ENCODE data around the gene KRTAP12-2.
"Not testable (repeated sequence)": the region's sequence is repeated elsewhere in the genome, so short reads cannot be mapped to it uniquely, and the experiment has no call there.

KRTAP12-2 gene

DNA sequence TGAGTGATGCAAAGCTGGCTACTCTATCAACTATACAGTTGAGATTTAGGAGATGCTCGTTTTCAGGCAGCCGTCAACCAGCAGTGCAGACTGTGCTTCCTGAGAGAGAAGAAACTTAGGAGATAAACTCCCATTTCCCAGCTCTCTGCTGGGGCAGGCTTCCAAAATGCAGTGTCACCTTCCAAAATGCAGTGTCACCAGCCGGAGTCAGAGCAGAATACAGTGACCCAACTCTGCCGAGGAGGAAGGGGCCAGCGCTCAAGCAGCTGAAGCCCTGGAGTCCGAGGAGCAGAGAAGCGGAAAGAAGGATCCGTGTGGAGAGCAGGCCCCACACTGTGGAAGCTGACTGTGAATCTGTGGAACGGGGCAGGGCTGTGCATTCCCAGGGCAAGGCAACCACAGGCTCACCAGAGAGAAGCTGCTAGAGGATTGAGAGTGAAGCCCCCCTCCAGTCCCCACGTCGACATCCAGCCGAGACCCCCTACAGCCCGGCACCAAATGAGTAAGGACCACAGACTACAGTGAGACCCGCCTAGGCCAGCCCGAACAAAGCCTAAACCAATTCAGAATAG, 15.9 kb upstream of the KRTAP12-2 start:
- no peak for DNase-seq

DNA sequence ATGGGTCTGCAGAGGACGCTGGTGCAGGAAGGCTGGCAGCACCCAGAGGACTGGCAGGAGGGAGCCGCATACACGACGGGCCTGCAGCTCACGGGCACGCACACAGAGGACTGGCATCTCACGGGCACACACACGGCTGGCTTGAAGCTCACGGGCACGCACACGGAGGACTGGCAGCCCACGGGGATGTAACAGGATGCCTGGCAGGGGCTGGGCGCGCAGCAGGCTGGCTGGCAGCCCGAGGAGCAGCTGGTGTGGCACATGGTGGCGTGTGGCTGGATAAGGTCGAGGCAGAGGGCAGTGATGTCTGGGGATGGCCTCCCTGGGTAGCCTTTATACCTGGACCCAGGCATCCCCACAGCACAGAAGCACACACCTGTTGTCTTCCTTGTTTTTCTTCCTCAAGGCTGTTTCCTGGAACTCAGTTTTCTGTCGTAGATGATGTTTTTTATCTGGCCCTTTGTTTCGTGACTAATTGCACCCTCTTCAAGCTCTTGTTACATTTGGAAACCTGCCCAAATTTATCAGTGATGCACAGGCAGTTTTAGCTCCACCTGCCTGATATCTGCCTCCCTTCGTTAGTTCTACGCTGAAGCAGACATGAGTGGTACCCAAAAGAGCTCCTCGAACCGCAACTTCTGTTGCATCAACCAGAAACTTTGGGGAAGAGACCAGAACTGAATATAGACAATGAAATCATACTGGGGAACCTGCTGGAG, 15.3 kb upstream of the KRTAP12-2 start, which contains the start of gene KRTAP12-1:
Gene KRTAP12-1, minus strand, starts transcription at position 303 of the 719 bp plus-strand sequence. Its CDS starts 40 bp downstream, at position 263.
- DNase-seq = no peak

- no peak for DNase-seq
Observed at GRCh38 chr21:44681152-44681551, 14.4 kb upstream of the KRTAP12-2 start.

DNA sequence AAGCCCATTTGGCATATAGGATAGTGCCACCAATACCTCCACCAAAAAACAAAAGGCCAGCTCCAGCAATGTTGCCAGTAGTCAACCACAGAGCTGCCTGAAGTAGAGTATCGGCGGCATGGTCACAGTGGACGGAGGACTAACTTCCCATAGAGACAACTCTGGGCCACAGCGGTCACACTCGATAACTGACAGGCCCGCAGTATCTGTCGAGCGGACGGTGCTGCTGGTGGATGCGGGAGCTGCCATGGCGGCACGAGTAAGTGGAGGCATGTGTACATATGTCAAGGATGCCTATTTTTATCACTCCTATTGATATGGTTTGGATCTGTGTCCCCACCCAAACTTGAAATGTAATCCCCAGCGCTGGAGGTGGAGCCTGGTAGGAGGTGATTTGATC, 11.2 kb upstream of the KRTAP12-2 start:
- DNase-seq = no peak

DNA sequence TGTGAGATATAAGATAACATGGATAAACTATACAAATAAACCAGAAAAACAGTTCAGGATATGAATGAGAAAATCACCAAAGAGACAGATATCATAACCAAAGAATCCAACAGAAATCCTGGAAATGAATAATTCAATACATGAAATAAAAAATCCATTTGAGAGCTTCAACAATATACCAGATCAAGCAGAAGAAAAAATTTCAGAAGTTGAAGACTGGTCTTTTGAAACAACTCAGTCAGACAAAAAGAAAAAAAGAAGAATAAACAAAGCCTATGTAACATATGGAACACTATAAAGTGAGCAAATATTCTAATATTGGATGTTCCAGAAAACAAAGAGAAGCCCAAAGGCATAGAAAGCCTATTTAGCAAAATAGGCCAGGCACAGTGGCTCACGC, 5.2 kb upstream of the KRTAP12-2 start:
- DNase-seq = no peak

- no peak for DNase-seq
Observed at GRCh38 chr21:44670642-44671432, 4.1 kb upstream of the KRTAP12-2 start.

GRCh38 chr21:44667612-44668011, 885 bp upstream of the KRTAP12-2 start:
- no peak for DNase-seq

GRCh38 chr21:44664691-44665090, 2.0 kb downstream of the KRTAP12-2 start:
- DNase-seq = no peak

GRCh38 chr21:44661567-44661966, 5.2 kb downstream of the KRTAP12-2 start:
- not testable (repeated sequence) for DNase-seq

- no peak for DNase-seq
Observed at GRCh38 chr21:44658913-44659595, 7.7 kb downstream of the KRTAP12-2 start.

DNA sequence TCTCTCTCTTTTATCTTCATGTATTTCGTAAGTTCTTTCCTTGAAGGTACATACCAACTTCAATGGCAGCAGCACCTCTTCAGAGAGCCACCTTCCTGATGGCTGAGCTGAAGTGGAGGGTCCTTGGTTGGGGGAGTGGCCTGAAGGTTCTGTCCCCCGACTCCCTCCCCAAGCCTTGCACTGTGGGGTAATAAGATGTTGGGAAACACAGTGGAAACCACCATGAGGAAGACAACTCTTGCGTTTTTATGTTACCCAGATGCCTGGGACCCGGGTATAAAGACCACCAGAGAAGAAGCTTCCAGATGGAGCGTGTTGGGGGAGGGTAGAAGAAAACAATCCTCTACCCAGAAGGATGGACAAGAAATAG, 8.2 kb downstream of the KRTAP12-2 start:
- no peak for DNase-seq

GRCh38 chr21:44657635-44658540, 8.8 kb downstream of the KRTAP12-2 start, which contains the start of gene KRTAP12-3:
TSS of gene KRTAP12-3 (plus strand) at chr21:44657932. CDS start at chr21:44657980, 48 bp downstream.
- DNase-seq = no peak

GRCh38 chr21:44656868-44657267, 9.9 kb downstream of the KRTAP12-2 start:
- no peak for DNase-seq

DNA sequence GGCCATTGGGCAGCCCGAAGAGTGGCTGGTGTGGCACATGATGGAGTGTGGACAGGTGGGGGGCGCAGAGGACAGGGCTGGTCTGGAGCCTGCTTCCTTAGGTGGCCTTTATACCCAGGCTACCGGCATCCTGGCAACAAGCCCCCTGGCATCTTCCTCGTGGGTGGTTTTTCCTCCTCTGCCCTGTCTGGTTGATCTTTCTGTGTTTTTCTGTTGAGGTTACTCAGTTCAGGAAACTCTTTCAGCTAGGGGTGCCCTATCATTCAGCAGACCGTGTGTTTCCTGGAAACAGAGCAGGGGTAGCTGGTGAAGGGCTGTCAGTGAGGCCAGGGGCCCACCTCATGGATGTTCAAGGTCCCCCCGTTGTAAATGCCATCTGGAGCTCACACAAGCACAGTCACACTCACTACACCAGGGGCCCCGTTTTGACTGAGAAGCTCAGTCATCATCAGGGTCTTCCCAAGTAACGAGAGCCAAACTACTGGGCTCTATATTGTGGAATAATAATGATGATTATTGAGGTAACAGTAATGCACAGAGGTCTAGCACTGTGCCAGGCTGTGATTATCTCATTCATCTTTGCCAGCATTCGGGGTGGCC, 12.1 kb downstream of the KRTAP12-2 start, which contains the start of gene KRTAP12-4:
Gene KRTAP12-4, minus strand, starts transcription at position 84 of the 600 bp plus-strand sequence. Its CDS starts 45 bp downstream, at position 39.
- no peak for DNase-seq

GRCh38 chr21:44653656-44654575, 12.8 kb downstream of the KRTAP12-2 start:
- no peak for DNase-seq

DNA sequence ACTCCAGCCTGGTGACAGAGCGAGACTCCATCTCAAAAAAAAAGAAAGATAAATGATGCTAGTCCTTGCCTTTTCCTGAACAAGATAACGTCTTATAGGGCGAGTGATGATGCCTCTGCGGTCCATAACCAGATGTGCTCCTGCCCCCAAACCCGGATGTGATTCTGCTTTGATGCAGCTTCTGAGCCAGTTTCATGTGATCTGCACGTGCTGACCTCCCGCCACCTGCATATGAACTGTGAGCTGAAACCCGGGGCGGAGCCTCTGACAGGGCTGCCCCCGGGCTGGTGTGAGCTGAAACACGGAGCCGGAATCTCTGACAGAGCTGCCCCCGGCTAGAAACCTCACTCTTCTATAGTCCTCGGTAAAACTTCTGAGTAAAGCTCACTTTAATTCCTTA, 13.6 kb downstream of the KRTAP12-2 start:
- DNase-seq = no peak

GRCh38 chr21:44650973-44651675, 15.6 kb downstream of the KRTAP12-2 start:
- DNase-seq = no peak

DNA sequence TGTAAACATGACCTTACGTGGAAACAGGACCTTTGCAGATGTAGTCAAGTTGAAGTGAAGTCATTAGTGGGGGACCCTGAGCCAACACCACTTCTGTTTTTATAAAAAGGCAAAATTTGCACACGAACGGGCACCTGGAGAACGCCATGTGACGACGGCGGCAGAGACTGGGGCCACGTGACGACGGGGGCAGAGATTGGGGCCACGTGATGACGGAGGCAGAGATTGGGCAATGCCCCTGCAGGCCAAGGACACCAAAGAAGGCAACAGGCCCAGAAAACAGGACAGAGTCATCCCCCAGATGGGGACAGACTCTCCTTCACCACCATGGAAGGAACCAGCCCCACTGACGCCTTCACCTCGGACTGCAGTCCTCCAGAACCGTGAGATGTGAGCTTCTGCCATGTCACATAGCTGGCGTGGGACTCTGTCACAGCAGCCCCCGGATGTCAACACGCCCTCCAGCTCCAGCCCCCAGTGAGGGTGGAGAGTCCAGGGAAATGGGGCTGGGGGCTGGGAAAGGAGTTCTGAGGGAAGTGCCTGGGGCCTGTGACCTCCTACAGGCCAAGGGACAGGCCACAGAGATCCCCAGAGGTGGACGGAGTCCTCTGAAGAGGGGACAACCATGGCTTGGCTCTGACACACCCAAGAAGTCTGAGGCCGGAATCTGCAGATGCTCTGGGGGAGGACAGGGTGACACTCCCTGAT, 16.3 kb downstream of the KRTAP12-2 start:
- no peak for DNase-seq

DNA sequence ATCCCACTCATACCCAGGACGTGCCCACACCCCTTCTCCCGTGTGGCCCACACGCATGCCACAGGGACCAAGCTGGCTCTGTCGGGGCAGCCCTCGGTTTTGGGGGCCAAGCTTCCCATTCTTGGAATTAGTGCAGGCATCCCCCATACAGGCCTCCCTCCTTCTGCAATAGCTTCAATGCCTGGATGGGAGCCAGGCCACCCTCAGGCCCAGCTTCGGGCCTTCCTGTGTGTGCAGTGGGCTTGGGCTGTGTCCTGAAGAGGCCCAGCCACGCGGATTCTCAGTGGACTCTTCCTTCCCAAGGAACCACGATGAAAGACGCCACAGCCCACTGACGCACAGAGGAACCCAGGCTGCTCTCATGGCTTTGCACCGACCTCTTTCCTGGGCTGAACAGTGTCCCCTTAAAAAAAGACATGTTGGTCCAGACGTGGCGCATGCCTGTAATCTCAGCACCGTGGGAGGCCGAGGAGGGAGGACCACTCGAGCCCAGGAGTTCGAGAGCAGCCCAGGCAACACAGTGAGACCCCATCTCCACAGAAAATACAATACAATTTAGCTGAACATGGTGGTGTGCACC, 17.1 kb downstream of the KRTAP12-2 start:
- no peak for DNase-seq

All from GOT3 (cell line).